BJ (cell line): ENCODE data around the gene CXCL5. TPM values are rescaled to one million over a fixed set of nuclear protein-coding genes. Genes with fewer than 3 reads are reported as not detected.
"Not testable (repeated sequence)": the region's sequence is repeated elsewhere in the genome, so short reads cannot be mapped to it uniquely, and the experiment has no call there.

Source experiments
- CTCF ChIA-PET: fragments of 350-600 bp; formaldehyde crosslinking; extraction: SDS; loops from one replicate; lab custom pipeline; 2021; ENCODE audit warnings: antibody characterized with exemption, inconsistent platforms; lab: Yijun Ruan, JAX
- POLR2A ChIA-PET: fragments of 300-600 bp; sonication (Branson Sonifier 250); formaldehyde crosslinking; extraction: SDS; loops from one replicate; lab custom pipeline; 2021; ENCODE audit warnings: antibody characterized with exemption; lab: Charles Lee
- DNase-seq: peaks from one replicate; pipeline ENCODE4 v3.0.0-alpha.2; 2011; ENCODE audit warnings: low read depth
- H3K27me3 ChIP-seq: 2 replicates; pipeline ENCODE4 v1.6.0; 2011; ENCODE audit warnings: low read length; ENCODE audit not compliant: control insufficient read depth, insufficient read depth
- H3K36me3 ChIP-seq: 2 replicates; pipeline ENCODE4 v1.5.1; 2011; ENCODE audit warnings: low read length; ENCODE audit not compliant: control insufficient read depth, insufficient read depth
- H3K4me3 ChIP-seq: 2 replicates; pipeline ENCODE4 v1.5.1; 2011; ENCODE audit warnings: low read depth, mild to moderate bottlenecking, control low read depth, low read length
- polyA plus RNA-seq: library from polyadenylated mRNA; depleted of rRNA; stranded (reverse); fragments of >200 nt; gene quantifications from 2 replicates; pipeline ENCODE4 v1.2.3, GENCODE V29; 2011
- TF ChIP-seq, protein P1 (sequence below): IDR thresholded peaks from 2 replicates; pipeline ENCODE4 v1.5.1; 2011; ENCODE audit warnings: low read depth, mild to moderate bottlenecking, control low read depth, inconsistent platforms, low read length, moderate library complexity; ENCODE audit not compliant: insufficient read depth

Gene CXCL5
- polyA plus RNA-seq, 1 experiment = 0.18 TPM

DNA sequence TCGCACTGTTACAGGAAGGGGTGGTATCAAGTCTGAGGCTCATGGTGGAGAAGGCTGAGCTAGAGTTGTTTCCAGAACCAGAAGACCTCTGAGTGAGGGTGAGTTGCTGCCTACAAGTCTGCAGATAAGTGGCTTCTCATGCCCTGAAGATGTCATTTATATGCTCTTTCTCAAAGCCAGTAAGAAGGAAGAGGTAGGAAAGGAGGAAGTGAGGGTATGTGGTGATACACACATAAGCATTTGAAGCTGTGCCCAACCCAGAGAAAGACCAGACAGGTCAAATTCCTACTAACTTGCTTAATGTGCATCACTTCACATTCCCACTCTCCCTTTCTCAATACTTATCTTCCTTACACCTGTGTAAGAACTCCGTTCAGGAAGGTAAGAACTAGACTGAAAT is 10.4 kb downstream of the CXCL5 start, which contains the start of gene PPBP:
PPBP (minus strand) TSS at position 130 of the 400 bp plus-strand sequence; CDS start at position 43, 87 bp downstream.
- DNase-seq = no peak
- POLR2A ChIA-PET = no interaction called here
- Histone ChIP-seq H3K36me3 (no peaks in the 10 kb centered on the region), H3K4me3 (no peak within 1 kb of the TSS), H3K27me3 (no peaks in the 10 kb centered on the region; the same call in 1 of the 2 replicates)
- CTCF ChIA-PET = no interaction called here
- TF ChIP-seq, protein P1, sequence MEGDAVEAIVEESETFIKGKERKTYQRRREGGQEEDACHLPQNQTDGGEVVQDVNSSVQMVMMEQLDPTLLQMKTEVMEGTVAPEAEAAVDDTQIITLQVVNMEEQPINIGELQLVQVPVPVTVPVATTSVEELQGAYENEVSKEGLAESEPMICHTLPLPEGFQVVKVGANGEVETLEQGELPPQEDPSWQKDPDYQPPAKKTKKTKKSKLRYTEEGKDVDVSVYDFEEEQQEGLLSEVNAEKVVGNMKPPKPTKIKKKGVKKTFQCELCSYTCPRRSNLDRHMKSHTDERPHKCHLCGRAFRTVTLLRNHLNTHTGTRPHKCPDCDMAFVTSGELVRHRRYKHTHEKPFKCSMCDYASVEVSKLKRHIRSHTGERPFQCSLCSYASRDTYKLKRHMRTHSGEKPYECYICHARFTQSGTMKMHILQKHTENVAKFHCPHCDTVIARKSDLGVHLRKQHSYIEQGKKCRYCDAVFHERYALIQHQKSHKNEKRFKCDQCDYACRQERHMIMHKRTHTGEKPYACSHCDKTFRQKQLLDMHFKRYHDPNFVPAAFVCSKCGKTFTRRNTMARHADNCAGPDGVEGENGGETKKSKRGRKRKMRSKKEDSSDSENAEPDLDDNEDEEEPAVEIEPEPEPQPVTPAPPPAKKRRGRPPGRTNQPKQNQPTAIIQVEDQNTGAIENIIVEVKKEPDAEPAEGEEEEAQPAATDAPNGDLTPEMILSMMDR = no peak

DNA sequence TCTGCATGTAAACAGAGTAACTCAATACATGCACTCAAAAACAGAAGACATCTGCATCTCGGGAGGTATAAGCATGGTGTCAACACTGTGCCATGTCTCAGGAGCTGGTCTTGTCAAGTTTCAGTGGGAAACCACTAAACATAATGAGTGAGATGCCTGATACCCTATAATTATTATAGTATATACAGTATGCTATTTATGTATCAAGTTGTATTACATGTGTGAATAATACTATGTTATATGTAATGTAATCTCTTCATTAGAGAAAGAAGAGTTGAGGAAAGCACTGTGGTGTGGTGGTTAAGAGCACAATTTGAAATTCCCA is 13.0 kb downstream of the CXCL5 start:
- ChIA-PET CTCF (no interaction called here), POLR2A (no interaction called here)
- H3K4me3 ChIP-seq = no peak overlapping the region
- no peaks in the 10 kb centered on the region; the same call in 1 of the 2 replicates for H3K27me3 ChIP-seq
- H3K36me3 ChIP-seq = no peaks in the 10 kb centered on the region
- TF ChIP-seq, protein P1 = no peak
- DNase-seq = no peak

DNA sequence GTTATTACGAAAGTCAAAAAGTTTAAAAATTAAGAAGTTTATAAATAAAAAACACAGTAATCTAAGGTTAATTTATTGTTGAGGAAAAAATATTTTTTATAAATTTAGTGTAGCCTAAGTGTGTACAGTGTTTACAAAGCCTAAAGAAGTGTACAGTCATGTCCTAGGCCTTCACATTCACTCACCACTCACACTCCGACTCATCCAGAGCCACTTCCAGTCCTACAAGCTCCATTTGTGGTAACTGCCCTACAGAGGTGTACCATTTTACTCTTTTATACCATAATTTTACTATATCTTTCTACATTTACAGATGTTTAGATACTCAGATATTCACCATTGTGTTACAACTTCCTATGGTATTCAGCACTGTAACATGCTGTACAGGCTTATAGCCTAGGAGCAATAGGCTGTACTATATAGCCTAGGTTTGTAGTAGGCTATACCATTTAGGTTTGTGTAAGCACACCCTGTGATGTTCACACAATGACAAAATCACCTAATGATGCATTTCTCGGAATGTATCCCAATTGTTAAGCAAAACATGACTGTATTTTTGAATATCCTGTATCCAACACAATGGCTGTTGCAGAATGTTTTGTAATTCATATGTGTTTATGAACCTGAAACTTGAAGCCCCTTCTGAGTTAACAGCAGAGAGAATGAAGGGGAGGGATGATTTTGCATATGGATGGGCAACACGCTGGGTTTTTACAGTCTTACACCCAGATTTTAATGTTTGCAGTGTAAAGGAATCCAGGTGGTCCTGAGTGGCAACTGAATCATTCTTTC is 13.5 kb downstream of the CXCL5 start:
- Histone ChIP-seq H3K27me3 (no peaks in the 10 kb centered on the region; the same call in 1 of the 2 replicates), H3K36me3 (no peaks in the 10 kb centered on the region), H3K4me3 (no peak overlapping the region)
- POLR2A ChIA-PET = no interaction called here
- no peak for DNase-seq
- CTCF ChIA-PET = no interaction called here
- TF ChIP-seq, protein P1 = no peak

DNA sequence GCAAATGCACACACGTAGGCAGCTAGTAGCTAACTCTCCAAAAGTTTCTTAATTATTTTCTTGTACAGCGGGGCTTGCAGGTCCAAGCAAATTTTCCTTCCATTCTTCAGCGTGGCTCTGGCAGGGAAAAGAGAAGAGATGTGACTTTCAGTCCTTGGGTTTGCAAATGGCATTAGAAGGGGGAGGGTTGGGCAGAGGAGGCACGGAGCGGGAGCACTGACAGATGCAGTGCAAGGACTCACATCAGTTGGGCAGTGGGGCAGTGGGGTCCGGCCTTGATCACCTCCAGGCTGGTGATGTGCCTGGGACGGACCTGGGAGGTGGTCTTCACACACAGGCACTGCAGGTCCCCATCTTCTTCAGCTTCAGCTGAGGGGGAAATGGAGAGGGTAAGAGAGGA is 17.3 kb downstream of the CXCL5 start:
- H3K4me3 ChIP-seq, H3K36me3 ChIP-seq, POLR2A ChIA-PET, DNase-seq, H3K27me3 ChIP-seq: not testable (repeated sequence)
- CTCF ChIA-PET = interaction anchor here (1.1 kb wide), 1 partner anchor 13 kb away, joined by 3 read pairs; no protein-coding TSS in a partner anchor

DNA sequence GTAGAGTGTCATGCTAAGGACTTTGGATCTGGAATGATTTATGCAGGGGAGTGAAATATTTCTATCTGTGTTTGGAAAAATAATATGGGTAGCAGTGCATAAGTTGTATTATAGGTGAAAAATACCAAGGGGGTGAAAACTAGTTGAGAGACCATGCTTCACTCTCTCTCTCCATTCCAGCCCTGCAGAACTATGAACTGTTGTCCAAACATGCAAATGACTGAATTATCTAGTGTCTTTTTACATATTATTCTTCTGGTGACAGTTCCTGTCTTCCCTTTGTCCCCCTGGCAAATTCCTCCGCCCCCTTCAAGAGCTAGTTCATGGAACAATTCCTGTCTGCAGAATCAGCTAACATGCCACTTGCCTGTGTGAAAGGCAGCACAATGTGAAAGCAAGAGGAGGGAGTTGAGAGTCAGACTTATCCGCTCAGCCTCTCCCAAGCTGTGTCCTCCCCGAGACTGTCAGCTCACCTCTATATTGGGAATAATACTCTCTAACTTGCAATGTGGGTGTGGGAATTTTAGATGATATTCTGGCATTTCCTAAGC is 19.0 kb downstream of the CXCL5 start:
- DNase-seq = no peak
- Histone ChIP-seq H3K27me3 (no peaks in the 10 kb centered on the region), H3K36me3 (no peaks in the 10 kb centered on the region), H3K4me3 (no peak overlapping the region)
- TF ChIP-seq, protein P1 = no peak
- ChIA-PET CTCF (interaction anchor here (0.8 kb wide), 1 partner anchor 206 kb away, joined by 3 read pairs; no protein-coding TSS in a partner anchor), POLR2A (no interaction called here)
